Transverse colon (tissue), 4 donors: Measurements from ENCODE around the gene TOB1. TPM values are rescaled to one million over a fixed set of nuclear protein-coding genes. Genes with fewer than 3 reads are reported as not detected.

Experiments
- DNase-seq: peaks from one replicate; pipeline ENCODE4 v3.0.0-alpha.2; 2019
- H3K27ac ChIP-seq, 4 donors: fragments of 200-600 bp; sonication (generic); 2 replicates each; pipeline ENCODE4 v1.5.1; 2016 to 2018; ENCODE audit warnings: inconsistent platforms in 4 of 4
- H3K27me3 ChIP-seq: fragments of 200-600 bp; sonication (generic); 2 replicates; pipeline ENCODE4 v1.5.1; 2017; ENCODE audit warnings: inconsistent platforms
- H3K36me3 ChIP-seq, 4 donors: fragments of 200-600 bp; sonication (generic); 2 replicates each; pipeline ENCODE4 v1.5.1; 2017 to 2019; ENCODE audit warnings: inconsistent platforms in 4 of 4
- H3K4me1 ChIP-seq, 4 donors: fragments of 200-600 bp; sonication (generic); 2 replicates each; pipeline ENCODE4 v1.5.1; 2017 to 2020; ENCODE audit warnings: inconsistent platforms in 4 of 4
- H3K4me3 ChIP-seq, 4 donors: fragments of 200-600 bp; sonication (generic); 1 replicate in 1 of 4; 2 replicates in 3 of 4; pipeline versions ENCODE4 v1.5.1 to v1.6.1; 2017 to 2019; ENCODE audit warnings: inconsistent platforms in 4 of 4
- H3K9me3 ChIP-seq, 2 donors: fragments of 200-600 bp; sonication (generic); 2 replicates each; pipeline ENCODE4 v1.5.1; 2017 to 2019; ENCODE audit warnings: inconsistent platforms in 2 of 2
- EP300 ChIP-seq: sonication (generic); formaldehyde crosslinking; IDR thresholded peaks from one replicate; pipeline ENCODE4 v1.6.1; 2017; ENCODE audit warnings: antibody characterized with exemption, low read depth
- POLR2A ChIP-seq: fragments of 450-650 bp; IDR thresholded peaks from one replicate; pipeline ENCODE4 v1.6.1; 2016; ENCODE audit warnings: antibody characterized with exemption, mild to moderate bottlenecking, moderate library complexity
- POLR2AphosphoS5 ChIP-seq, 3 donors: sonication (generic); formaldehyde crosslinking; IDR thresholded peaks; one replicate each; pipeline ENCODE4 v1.6.1; 2016; ENCODE audit warnings: antibody characterized with exemption in 3 of 3
- WGBS, 2 donors: methylation state at CpG; one replicate each; pipeline ENCODE4 v1.1.5; 2018; ENCODE audit warnings: low coverage in 1 of 2; 5-methylcytosine and 5-hydroxymethylcytosine counted together
- in situ Hi-C, 4 donors: fragments of 200-750 bp; cut with MboI; loops; one replicate each; pipeline versions ENCODE4 v1.15.0 to v1.15.1; 2017; ENCODE audit warnings: low sequenced_read_pairs in 3 of 4, low pct_ligation_motif_present in 1 of 4, low pct_unique_long_range_greater_than_20kb in 1 of 4
- intact Hi-C: fragments of 100-400 bp; cut with DNase I; formaldehyde crosslinking; loops from one replicate; pipeline ENCODE4 v1.15.1; 2023; ENCODE audit warnings: low total_unique reads
- total RNA-seq, 4 donors: library from RNA; depleted of rRNA; stranded (reverse); fragments of >200 nt; gene quantifications; one replicate each; pipeline ENCODE4 v1.1.0, GENCODE V29; 2016
- TF ChIP-seq, protein P1 (sequence below), 5 experiments: fragments of 200-600 bp in 3 of 5; fragments of 450-650 bp in 2 of 5; sonication (generic) in 3 of 5; IDR thresholded peaks; 1 replicate in 2 of 5; 2 replicates in 3 of 5; pipeline ENCODE4 v1.5.1; 2016 to 2017; ENCODE audit warnings: antibody characterized with exemption in 5 of 5, inconsistent platforms in 3 of 5, mild to moderate bottlenecking in 2 of 5, moderate library complexity in 1 of 5

Gene TOB1
- total RNA-seq, 4 donors from 2014 or later: 69.1 to 88.3 (median 75.5) TPM

- H3K4me3 ChIP-seq: no peak overlapping the region
- intact Hi-C loops: loop anchor here (5.0 kb wide), 1 partner anchor 36 kb away; no protein-coding TSS in a partner anchor
- H3K27me3 ChIP-seq: no peaks in the 10 kb centered on the region
- peak overlapping the region; percentile 82 to 95 (median 92) for H3K27ac ChIP-seq
- no peaks in the 10 kb centered on the region for H3K36me3 ChIP-seq
- H3K4me1 ChIP-seq: peaks cover 23 to 34% (median 33%) of the 10 kb centered on the region in 4 donors
- DNase-seq: no peak
- in situ Hi-C loops: no loop called here
- 87% methylated on average over 4 of the region's 4 CpGs; no CpG with 5 or more reads in 1 of the 2 donors for WGBS, 2 donors
- no peaks in the 10 kb centered on the region for H3K9me3 ChIP-seq
- TF ChIP-seq EP300 (no peak), POLR2A (no peak), POLR2AphosphoS5 (IDR thresholded peaks at IDR 0.05) (no peak)
- TF ChIP-seq, protein P1, sequence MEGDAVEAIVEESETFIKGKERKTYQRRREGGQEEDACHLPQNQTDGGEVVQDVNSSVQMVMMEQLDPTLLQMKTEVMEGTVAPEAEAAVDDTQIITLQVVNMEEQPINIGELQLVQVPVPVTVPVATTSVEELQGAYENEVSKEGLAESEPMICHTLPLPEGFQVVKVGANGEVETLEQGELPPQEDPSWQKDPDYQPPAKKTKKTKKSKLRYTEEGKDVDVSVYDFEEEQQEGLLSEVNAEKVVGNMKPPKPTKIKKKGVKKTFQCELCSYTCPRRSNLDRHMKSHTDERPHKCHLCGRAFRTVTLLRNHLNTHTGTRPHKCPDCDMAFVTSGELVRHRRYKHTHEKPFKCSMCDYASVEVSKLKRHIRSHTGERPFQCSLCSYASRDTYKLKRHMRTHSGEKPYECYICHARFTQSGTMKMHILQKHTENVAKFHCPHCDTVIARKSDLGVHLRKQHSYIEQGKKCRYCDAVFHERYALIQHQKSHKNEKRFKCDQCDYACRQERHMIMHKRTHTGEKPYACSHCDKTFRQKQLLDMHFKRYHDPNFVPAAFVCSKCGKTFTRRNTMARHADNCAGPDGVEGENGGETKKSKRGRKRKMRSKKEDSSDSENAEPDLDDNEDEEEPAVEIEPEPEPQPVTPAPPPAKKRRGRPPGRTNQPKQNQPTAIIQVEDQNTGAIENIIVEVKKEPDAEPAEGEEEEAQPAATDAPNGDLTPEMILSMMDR (IDR thresholded peaks at IDR 0.05): no peak
These were observed 40.3 kb upstream of the TOB1 start for GRCh38 chr17:50906443-50906842.

GRCh38 chr17:50905460-50905803 is 39.3 kb upstream of the TOB1 start:
- peaks cover 23 to 34% (median 33%) of the 10 kb centered on the region in 4 donors for H3K4me1 ChIP-seq
- DNase-seq: no peak
- no peaks in the 10 kb centered on the region for H3K36me3 ChIP-seq
- no peak overlapping the region for H3K4me3 ChIP-seq
- WGBS, 2 donors: 38 to 56% methylated on average over 1 of the region's 1 CpG
- TF ChIP-seq POLR2AphosphoS5 (IDR thresholded peaks at IDR 0.05): no peak
- no peak for TF ChIP-seq POLR2A
- TF ChIP-seq, protein P1 (IDR thresholded peaks at IDR 0.05): no peak
- no peak for TF ChIP-seq EP300
- in situ Hi-C loops (no loop called here), intact Hi-C loops (loop anchor here (5.0 kb wide), 1 partner anchor 37 kb away; no protein-coding TSS in a partner anchor)
- H3K27ac ChIP-seq: peak overlapping the region; percentile 82 to 95 (median 92)
- H3K9me3 ChIP-seq: no peaks in the 10 kb centered on the region
- H3K27me3 ChIP-seq: no peaks in the 10 kb centered on the region

DNA sequence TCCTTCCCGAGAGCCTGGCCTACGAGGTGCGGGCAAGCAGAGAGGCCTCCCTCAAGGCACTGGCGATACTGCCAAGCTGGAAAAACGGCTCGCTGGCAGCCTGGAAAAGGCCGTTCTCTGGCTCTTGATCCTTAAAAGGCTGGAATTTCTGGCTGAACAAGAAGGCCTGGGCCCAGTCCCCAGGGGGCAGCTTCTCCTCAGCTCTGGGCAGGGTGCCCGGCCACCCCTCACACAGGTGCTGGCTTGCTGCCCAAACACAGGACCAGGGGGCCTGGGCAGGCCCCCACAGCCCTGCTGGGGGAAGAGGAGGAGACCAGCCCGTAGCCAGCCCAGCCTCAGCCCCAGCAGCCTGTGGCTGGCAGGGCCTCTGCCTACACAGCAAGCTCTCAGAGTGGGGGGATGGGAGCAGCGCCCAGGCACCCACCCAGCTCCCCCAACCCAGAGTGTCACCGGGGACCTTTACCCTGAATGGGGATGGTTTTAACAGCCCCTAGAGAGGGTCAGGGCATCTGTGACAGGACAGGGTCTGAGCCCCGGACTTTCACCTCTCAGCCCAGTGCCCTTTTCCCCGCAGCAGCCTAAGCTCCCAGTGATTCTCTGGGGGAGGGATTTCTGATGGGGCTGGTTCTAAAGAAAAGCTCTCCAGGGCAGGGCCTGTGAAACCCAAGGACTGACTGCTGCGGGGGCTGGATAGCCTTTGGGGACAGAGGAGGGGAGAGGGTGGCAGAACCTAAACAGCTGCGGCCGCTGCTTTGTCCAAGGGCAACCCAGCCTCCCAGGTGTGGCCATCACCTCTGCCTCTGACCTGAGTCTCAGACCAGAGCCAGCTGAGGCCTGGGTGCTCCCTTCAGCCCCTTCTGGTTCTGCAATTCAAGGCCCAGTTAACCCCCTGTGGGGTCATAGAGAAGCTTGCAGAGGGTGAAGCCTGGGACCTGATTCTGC is 38.6 kb upstream of the TOB1 start:
- intact Hi-C loops: loop anchor here (5.0 kb wide), 2 partner anchors 37 to 38 kb away; partner anchors contain the start of gene TOB1
- Histone ChIP-seq H3K27me3 (no peaks in the 10 kb centered on the region), H3K4me3 (no peak overlapping the region), H3K9me3 (no peaks in the 10 kb centered on the region), H3K27ac (peak overlapping the region; percentile 82 to 95 (median 92)), H3K4me1 (peaks cover 23 to 34% (median 33%) of the 10 kb centered on the region in 4 donors), H3K36me3 (no peaks in the 10 kb centered on the region)
- in situ Hi-C loops: no loop called here
- peak; percentile 48 for DNase-seq
- WGBS, 2 donors: 41% methylated on average over 14 of the region's 16 CpGs; no CpG with 5 or more reads in 1 of the 2 donors
- no peak for TF ChIP-seq EP300
- TF ChIP-seq, protein P1 (IDR thresholded peaks at IDR 0.05): no peak
- TF ChIP-seq POLR2A: peak; percentile 7
- no peak for TF ChIP-seq POLR2AphosphoS5 (IDR thresholded peaks at IDR 0.05)
